ENCODE measurements around the gene PTPRU.

PTPRU gene

DNA sequence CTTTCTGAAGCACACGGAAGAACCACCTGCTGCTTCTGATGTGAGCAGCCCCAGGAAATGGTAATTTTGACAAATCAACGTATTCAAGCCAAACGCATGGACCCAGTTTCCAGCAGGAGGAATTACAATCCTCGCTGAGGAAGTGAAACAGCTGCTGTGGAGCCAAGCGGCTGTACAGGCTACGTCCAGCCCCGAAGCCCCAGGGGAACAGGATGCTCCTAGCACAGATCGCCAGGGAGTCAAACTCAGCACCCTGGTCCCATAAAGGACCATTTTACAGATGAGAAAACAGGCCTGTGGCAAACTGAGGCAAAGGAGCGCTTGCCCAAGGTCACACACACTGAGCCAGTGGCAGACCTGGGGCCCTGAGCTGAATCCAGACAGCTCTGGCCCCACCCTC, 108.0 kb downstream of the PTPRU start:
- no peaks in the 10 kb centered on the region for H3K9me3 ChIP-seq (ENCODE audit: insufficient read depth, low read length)

DNA sequence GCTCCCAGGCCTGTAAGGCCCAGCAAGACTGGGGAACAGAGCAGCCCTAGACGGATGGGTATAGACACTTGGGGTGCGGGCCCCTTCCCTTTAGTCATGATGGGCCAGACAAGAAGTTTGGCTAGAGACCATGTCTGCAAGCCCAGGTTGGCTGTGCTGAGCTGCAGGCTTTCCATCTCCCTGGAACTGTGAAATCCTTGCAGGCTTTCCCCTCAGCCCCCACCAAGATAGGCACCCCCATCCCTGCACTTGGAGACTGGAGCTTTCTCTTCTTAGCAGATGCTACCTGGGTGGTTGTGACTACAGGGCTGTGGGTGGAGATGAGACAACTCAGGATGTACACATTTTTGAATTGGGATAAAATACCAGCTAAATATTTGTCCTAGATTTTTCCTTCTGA, 110.3 kb downstream of the PTPRU start:
- H2AFZ ChIP-seq (ENCODE audit: low read depth, low read length, severe bottlenecking), result no peak overlapping the region
- no peak overlapping the region for H3K4me2 ChIP-seq (ENCODE audit: low read depth, low read length, poor library complexity, severe bottlenecking)
- no peaks in the 10 kb centered on the region for H3K79me2 ChIP-seq (ENCODE audit: insufficient read depth, low read length)
- no peaks in the 10 kb centered on the region for H3F3A ChIP-seq (ENCODE audit: insufficient read depth)
- H3K9me2 ChIP-seq (replicated peaks; ENCODE audit: insufficient read depth, low read length), result no peaks in the 10 kb centered on the region
- no peak overlapping the region for H3K27ac ChIP-seq (ENCODE audit: low read depth, low read length)
- H3K9me3 ChIP-seq (ENCODE audit: insufficient read depth, low read length), result no peaks in the 10 kb centered on the region
- TF ChIP-seq, protein P1, sequence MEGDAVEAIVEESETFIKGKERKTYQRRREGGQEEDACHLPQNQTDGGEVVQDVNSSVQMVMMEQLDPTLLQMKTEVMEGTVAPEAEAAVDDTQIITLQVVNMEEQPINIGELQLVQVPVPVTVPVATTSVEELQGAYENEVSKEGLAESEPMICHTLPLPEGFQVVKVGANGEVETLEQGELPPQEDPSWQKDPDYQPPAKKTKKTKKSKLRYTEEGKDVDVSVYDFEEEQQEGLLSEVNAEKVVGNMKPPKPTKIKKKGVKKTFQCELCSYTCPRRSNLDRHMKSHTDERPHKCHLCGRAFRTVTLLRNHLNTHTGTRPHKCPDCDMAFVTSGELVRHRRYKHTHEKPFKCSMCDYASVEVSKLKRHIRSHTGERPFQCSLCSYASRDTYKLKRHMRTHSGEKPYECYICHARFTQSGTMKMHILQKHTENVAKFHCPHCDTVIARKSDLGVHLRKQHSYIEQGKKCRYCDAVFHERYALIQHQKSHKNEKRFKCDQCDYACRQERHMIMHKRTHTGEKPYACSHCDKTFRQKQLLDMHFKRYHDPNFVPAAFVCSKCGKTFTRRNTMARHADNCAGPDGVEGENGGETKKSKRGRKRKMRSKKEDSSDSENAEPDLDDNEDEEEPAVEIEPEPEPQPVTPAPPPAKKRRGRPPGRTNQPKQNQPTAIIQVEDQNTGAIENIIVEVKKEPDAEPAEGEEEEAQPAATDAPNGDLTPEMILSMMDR (IDR thresholded peaks at IDR 0.05; ENCODE audit: insufficient read depth, low read length, poor library complexity, severe bottlenecking), result no peak
- no peak for TF ChIP-seq EZH2phosphoT487 (conservative IDR thresholded peaks at IDR 0.05; ENCODE audit: low read length)
- H4K20me1 ChIP-seq (ENCODE audit: low read depth, low read length), result no peaks in the 10 kb centered on the region
- H3K27me3 ChIP-seq (ENCODE audit: low read length), result no peaks in the 10 kb centered on the region; the same call in 1 of the 2 replicates
- no peaks in the 10 kb centered on the region for H3K36me3 ChIP-seq (ENCODE audit: low read length)
- H3K9ac ChIP-seq (ENCODE audit: low read length), result no peak overlapping the region
- no peak overlapping the region for H3K4me3 ChIP-seq (ENCODE audit: insufficient read depth, low read length, poor library complexity, severe bottlenecking)

More for the DNA sequence above, 108.0 kb downstream of the PTPRU start:
- H3K9ac ChIP-seq (ENCODE audit: low read length), result no peak overlapping the region
- no peaks in the 10 kb centered on the region for H3K36me3 ChIP-seq (ENCODE audit: low read length)
- no peaks in the 10 kb centered on the region for H3K79me2 ChIP-seq (ENCODE audit: insufficient read depth, low read length)
- H3K4me3 ChIP-seq (ENCODE audit: insufficient read depth, low read length, poor library complexity, severe bottlenecking), result no peak overlapping the region
- H3K27ac ChIP-seq (ENCODE audit: low read depth, low read length), result no peak overlapping the region
- no peak overlapping the region for H3K4me2 ChIP-seq (ENCODE audit: low read depth, low read length, poor library complexity, severe bottlenecking)
- H3K27me3 ChIP-seq (ENCODE audit: low read length), result no peaks in the 10 kb centered on the region
- H4K20me1 ChIP-seq (ENCODE audit: low read depth, low read length), result no peaks in the 10 kb centered on the region
- TF ChIP-seq, protein P1 (IDR thresholded peaks at IDR 0.05; ENCODE audit: insufficient read depth, low read length, poor library complexity, severe bottlenecking), result no peak
- TF ChIP-seq EZH2phosphoT487 (conservative IDR thresholded peaks at IDR 0.05; ENCODE audit: low read length), result no peak
- H3K9me2 ChIP-seq (replicated peaks; ENCODE audit: insufficient read depth, low read length), result no peaks in the 10 kb centered on the region
- no peak overlapping the region for H2AFZ ChIP-seq (ENCODE audit: low read depth, low read length, severe bottlenecking)
- H3F3A ChIP-seq (ENCODE audit: insufficient read depth), result no peaks in the 10 kb centered on the region

GRCh38 chr1:29349871-29350491, 113.7 kb downstream of the PTPRU start:
- H3F3A ChIP-seq (ENCODE audit: insufficient read depth), result no peaks in the 10 kb centered on the region
- no peak overlapping the region for H3K27ac ChIP-seq (ENCODE audit: low read depth, low read length)
- H3K9me3 ChIP-seq (ENCODE audit: insufficient read depth, low read length), result no peaks in the 10 kb centered on the region
- H3K79me2 ChIP-seq (ENCODE audit: insufficient read depth, low read length), result no peaks in the 10 kb centered on the region
- no peak overlapping the region for H3K4me2 ChIP-seq (ENCODE audit: low read depth, low read length, poor library complexity, severe bottlenecking)
- no peaks in the 10 kb centered on the region; the same call in 1 of the 2 replicates for H3K27me3 ChIP-seq (ENCODE audit: low read length)
- no peaks in the 10 kb centered on the region for H3K36me3 ChIP-seq (ENCODE audit: low read length)
- no peaks in the 10 kb centered on the region for H4K20me1 ChIP-seq (ENCODE audit: low read depth, low read length)
- no peak overlapping the region for H2AFZ ChIP-seq (ENCODE audit: low read depth, low read length, severe bottlenecking)
- no peak overlapping the region for H3K4me3 ChIP-seq (ENCODE audit: insufficient read depth, low read length, poor library complexity, severe bottlenecking)
- H3K9me2 ChIP-seq (replicated peaks; ENCODE audit: insufficient read depth, low read length), result no peaks in the 10 kb centered on the region
- no peak for TF ChIP-seq EZH2phosphoT487 (conservative IDR thresholded peaks at IDR 0.05; ENCODE audit: low read length)
- TF ChIP-seq, protein P1 (IDR thresholded peaks at IDR 0.05; ENCODE audit: insufficient read depth, low read length, poor library complexity, severe bottlenecking), result no peak
- H3K9ac ChIP-seq (ENCODE audit: low read length), result no peak overlapping the region
